Activated CD8-positive, alpha-beta memory T cell treated with anti-CD3 and anti-CD28 coated beads for 48 hours (primary cell): ENCODE results near the gene ANKRD44.

Experiments used
- DNase-seq, 3 experiments: peaks; one replicate each; pipeline ENCODE4 v3.0.0-alpha.2; 2020; ENCODE audit warnings: low read depth in 2 of 3, low spot score in 2 of 3

Gene ANKRD44

GRCh38 chr2:196995757-196996314 is 314.7 kb downstream of the ANKRD44 start:
- DNase-seq = no peak

- DNase-seq = no peak
Observed at GRCh38 chr2:196994764-196995163, 315.8 kb downstream of the ANKRD44 start.

- no peak for DNase-seq
Observed at GRCh38 chr2:196993617-196994016, 317.0 kb downstream of the ANKRD44 start.

- no peak for DNase-seq
Observed at GRCh38 chr2:196992466-196992865, 318.1 kb downstream of the ANKRD44 start.

GRCh38 chr2:196990788-196991461 is 319.7 kb downstream of the ANKRD44 start:
- no peak for DNase-seq

- DNase-seq = no peak
Observed at GRCh38 chr2:196990092-196990491, 320.5 kb downstream of the ANKRD44 start.

GRCh38 chr2:196989496-196989895 is 321.1 kb downstream of the ANKRD44 start:
- no peak for DNase-seq

GRCh38 chr2:196988639-196989038 is 321.9 kb downstream of the ANKRD44 start:
- DNase-seq = no peak

- DNase-seq = no peak
Observed at GRCh38 chr2:196987649-196988364, 322.8 kb downstream of the ANKRD44 start.

- no peak for DNase-seq
Observed at GRCh38 chr2:196987298-196987648, 323.3 kb downstream of the ANKRD44 start.

GRCh38 chr2:196985511-196986183 is 324.9 kb downstream of the ANKRD44 start:
- no peak for DNase-seq

- DNase-seq = no peak
Observed at GRCh38 chr2:196984903-196985302, 325.7 kb downstream of the ANKRD44 start.

- no peak for DNase-seq
Observed at GRCh38 chr2:196983934-196984333, 326.6 kb downstream of the ANKRD44 start.

GRCh38 chr2:196980473-196980872 is 330.1 kb downstream of the ANKRD44 start:
- no peak for DNase-seq

- DNase-seq = no peak
Observed at GRCh38 chr2:196980001-196980400, 330.6 kb downstream of the ANKRD44 start.

- no peak for DNase-seq
Observed at GRCh38 chr2:196977507-196977906, 333.1 kb downstream of the ANKRD44 start.

- no peak for DNase-seq
Observed at GRCh38 chr2:196974970-196975369, 335.6 kb downstream of the ANKRD44 start.

- DNase-seq = no peak
Observed at GRCh38 chr2:196971574-196972279, 338.9 kb downstream of the ANKRD44 start.

GRCh38 chr2:196970099-196970498 is 340.5 kb downstream of the ANKRD44 start:
- DNase-seq = no peak

GRCh38 chr2:196968516-196968915 is 342.1 kb downstream of the ANKRD44 start:
- no peak for DNase-seq

GRCh38 chr2:196967775-196968174 is 342.8 kb downstream of the ANKRD44 start:
- DNase-seq = no peak
